Nephron progenitor cell (in vitro differentiated cells): Measurements from ENCODE around the gene EPHB1.

Experiments used
- DNase-seq: peaks from one replicate; pipeline ENCODE4 v3.0.0; 2021
- H3K27ac Mint-ChIP-seq: 2 replicates; pipeline ENCODE4 v1.8.0; 2021; ENCODE audit warnings: mild to moderate bottlenecking, moderate library complexity, mixed read lengths
- H3K27me3 Mint-ChIP-seq: 2 replicates; pipeline ENCODE4 v1.8.0; 2021; ENCODE audit warnings: mild to moderate bottlenecking, low read depth, mixed read lengths; ENCODE audit not compliant: poor library complexity
- H3K36me3 Mint-ChIP-seq: 2 replicates; pipeline ENCODE4 v1.8.0; 2021; ENCODE audit warnings: low read depth, mixed read lengths
- H3K4me1 Mint-ChIP-seq: 2 replicates; pipeline ENCODE4 v1.8.0; 2021; ENCODE audit warnings: mixed read lengths
- H3K4me3 Mint-ChIP-seq: 2 replicates; pipeline ENCODE4 v1.8.0; 2021; ENCODE audit warnings: mild to moderate bottlenecking, moderate library complexity, mixed read lengths
- H3K9me3 Mint-ChIP-seq: 2 replicates; pipeline ENCODE4 v1.8.0; 2021; ENCODE audit warnings: mild to moderate bottlenecking, moderate library complexity, mixed read lengths
- TF ChIP-seq, protein P1 (sequence below): fragments of 200-600 bp; sonication (generic); IDR thresholded peaks from 2 replicates; pipeline ENCODE4 v1.5.0; 2021; ENCODE audit warnings: antibody characterized with exemption

The EPHB1 gene

DNA sequence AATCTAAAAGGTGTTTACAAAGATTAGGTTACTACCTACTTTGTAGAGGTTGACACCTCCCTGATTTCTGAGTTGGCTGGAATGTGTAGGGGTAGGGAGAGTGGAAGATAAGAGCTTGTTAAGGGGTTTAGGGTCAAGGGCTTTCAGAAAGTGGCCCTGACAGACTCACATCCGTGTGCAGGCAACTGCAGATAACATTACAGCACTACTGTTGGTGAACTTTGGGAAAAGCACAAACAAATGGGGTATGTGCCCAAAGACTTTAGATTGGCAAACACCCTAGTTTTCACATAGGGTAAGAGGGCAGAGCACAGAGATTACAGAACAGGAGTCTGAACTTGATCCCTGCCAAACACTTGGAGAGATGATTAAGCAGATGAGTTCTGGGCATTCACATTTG is 375.7 kb downstream of the EPHB1 start:
- H3K27me3 Mint-ChIP-seq: no peaks in the 10 kb centered on the region
- TF ChIP-seq, protein P1, sequence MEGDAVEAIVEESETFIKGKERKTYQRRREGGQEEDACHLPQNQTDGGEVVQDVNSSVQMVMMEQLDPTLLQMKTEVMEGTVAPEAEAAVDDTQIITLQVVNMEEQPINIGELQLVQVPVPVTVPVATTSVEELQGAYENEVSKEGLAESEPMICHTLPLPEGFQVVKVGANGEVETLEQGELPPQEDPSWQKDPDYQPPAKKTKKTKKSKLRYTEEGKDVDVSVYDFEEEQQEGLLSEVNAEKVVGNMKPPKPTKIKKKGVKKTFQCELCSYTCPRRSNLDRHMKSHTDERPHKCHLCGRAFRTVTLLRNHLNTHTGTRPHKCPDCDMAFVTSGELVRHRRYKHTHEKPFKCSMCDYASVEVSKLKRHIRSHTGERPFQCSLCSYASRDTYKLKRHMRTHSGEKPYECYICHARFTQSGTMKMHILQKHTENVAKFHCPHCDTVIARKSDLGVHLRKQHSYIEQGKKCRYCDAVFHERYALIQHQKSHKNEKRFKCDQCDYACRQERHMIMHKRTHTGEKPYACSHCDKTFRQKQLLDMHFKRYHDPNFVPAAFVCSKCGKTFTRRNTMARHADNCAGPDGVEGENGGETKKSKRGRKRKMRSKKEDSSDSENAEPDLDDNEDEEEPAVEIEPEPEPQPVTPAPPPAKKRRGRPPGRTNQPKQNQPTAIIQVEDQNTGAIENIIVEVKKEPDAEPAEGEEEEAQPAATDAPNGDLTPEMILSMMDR: no peak
- no peaks in the 10 kb centered on the region for H3K9me3 Mint-ChIP-seq
- H3K4me1 Mint-ChIP-seq: peaks cover 12% of the 10 kb centered on the region
- H3K27ac Mint-ChIP-seq: peak overlapping the region; percentile 11
- H3K36me3 Mint-ChIP-seq: no peaks in the 10 kb centered on the region
- no peak for DNase-seq
- no peak overlapping the region for H3K4me3 Mint-ChIP-seq

- no peak overlapping the region for H3K27ac Mint-ChIP-seq
- no peak for DNase-seq
- no peaks in the 10 kb centered on the region for H3K27me3 Mint-ChIP-seq
- no peaks in the 10 kb centered on the region for H3K9me3 Mint-ChIP-seq
- peaks cover 12% of the 10 kb centered on the region for H3K4me1 Mint-ChIP-seq
- H3K36me3 Mint-ChIP-seq: no peaks in the 10 kb centered on the region
- no peak overlapping the region for H3K4me3 Mint-ChIP-seq
- TF ChIP-seq, protein P1: no peak
These were observed 377.3 kb downstream of the EPHB1 start for GRCh38 chr3:135172191-135172869.

DNA sequence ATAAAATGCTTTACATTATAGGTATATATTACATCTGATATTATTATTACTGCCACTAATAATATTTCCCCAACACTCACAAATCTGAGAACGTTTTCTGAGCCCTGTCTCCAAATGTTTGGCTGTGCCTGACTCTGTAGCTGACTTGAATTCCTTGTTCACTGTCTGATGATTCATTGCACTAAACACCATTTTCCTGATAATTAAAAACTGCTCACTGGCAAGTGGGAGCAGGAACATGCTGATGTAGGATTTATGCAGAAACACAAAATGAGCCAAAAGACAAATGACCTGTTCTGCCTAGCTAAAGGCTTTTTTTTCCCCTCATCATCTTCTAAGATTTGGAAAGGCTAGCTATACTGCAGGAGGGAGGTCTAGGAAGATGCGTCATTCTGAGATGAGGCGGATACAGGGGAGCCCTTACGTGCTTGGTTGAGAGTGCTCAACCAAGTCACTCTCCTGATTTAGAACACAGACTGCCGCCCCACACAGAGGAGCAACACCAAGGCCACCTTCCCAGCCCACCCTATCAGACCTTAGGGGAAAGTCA is 380.7 kb downstream of the EPHB1 start:
- DNase-seq: no peak
- Mint-ChIP-seq H3K36me3 (peaks cover 4% of the 10 kb centered on the region), H3K27me3 (no peaks in the 10 kb centered on the region), H3K4me3 (no peak overlapping the region), H3K4me1 (peaks cover 2% of the 10 kb centered on the region), H3K9me3 (no peaks in the 10 kb centered on the region), H3K27ac (no peak overlapping the region)
- TF ChIP-seq, protein P1: no peak

GRCh38 chr3:135176881-135177280 is 381.8 kb downstream of the EPHB1 start:
- Mint-ChIP-seq H3K27me3 (no peaks in the 10 kb centered on the region), H3K27ac (no peak overlapping the region), H3K4me3 (no peak overlapping the region), H3K36me3 (peaks cover 9% of the 10 kb centered on the region), H3K4me1 (peaks cover 10% of the 10 kb centered on the region), H3K9me3 (no peaks in the 10 kb centered on the region)
- no peak for DNase-seq
- TF ChIP-seq, protein P1: no peak

DNA sequence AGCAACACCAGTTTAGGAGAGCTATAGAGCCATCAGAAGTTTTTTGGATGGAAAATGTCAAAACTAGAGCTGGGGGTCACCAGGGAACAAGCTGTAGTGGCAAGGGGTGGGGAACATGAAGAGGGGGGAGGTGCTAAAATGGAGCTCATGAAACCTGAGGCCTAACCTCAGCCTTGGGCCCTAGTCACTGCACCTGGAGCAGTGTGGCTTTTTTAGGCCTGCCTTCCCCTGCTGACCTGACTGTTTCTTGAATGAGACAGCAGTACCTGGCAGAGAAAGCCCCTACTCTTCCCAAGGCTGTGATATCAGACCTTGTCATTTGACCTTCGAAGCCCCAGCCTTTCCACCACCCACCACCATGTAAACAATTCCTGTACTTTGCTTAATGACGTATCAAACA is 383.5 kb downstream of the EPHB1 start:
- Mint-ChIP-seq H3K27ac (no peak overlapping the region), H3K4me1 (peaks cover 27% of the 10 kb centered on the region)

More for the DNA sequence above, 383.5 kb downstream of the EPHB1 start:
- H3K4me3 Mint-ChIP-seq: no peak overlapping the region
- DNase-seq: no peak
- H3K27me3 Mint-ChIP-seq: no peaks in the 10 kb centered on the region
- peaks cover 9% of the 10 kb centered on the region for H3K36me3 Mint-ChIP-seq
- no peaks in the 10 kb centered on the region for H3K9me3 Mint-ChIP-seq
- TF ChIP-seq, protein P1: no peak
